ENCODE results near the gene ANKMY1. TPM values are rescaled to one million over a fixed set of nuclear protein-coding genes. Genes with fewer than 3 reads are reported as not detected.
A peak's percentile ranks its signal among the peaks of the same experiment; 100 is the strongest.

The ANKMY1 gene
- total and polyA plus RNA-seq, 2 of the 13 experiments (the other 11 are each of a cell fraction or from before 2014, with no cell fraction given), result 11.7 to 18.8 TPM

- TF ChIP-seq SNAPC4 (CRISPR knock-in tag; IDR thresholded peaks at IDR 0.05), result no peak
- no peak for TF ChIP-seq NFYB (CRISPR knock-in tag; IDR thresholded peaks at IDR 0.05)
- TF ChIP-seq, protein P1, sequence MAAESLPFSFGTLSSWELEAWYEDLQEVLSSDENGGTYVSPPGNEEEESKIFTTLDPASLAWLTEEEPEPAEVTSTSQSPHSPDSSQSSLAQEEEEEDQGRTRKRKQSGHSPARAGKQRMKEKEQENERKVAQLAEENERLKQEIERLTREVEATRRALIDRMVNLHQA (CRISPR knock-in tag; IDR thresholded peaks at IDR 0.05), result no peak
- TF ChIP-seq ZNF260 (CRISPR knock-in tag; IDR thresholded peaks at IDR 0.05; ENCODE audit: borderline replicate concordance, low read depth), result no peak
- no peak for TF ChIP-seq POLR2G (IDR thresholded peaks at IDR 0.05; ENCODE audit: low read depth, low read length)
- no peak for TF ChIP-seq CHD4 (IDR thresholded peaks at IDR 0.05; ENCODE audit: borderline replicate concordance, low read length)
- no peak for TF ChIP-seq TARDBP (CRISPR knock-in tag; IDR thresholded peaks at IDR 0.05)
- TF ChIP-seq, protein P2, sequence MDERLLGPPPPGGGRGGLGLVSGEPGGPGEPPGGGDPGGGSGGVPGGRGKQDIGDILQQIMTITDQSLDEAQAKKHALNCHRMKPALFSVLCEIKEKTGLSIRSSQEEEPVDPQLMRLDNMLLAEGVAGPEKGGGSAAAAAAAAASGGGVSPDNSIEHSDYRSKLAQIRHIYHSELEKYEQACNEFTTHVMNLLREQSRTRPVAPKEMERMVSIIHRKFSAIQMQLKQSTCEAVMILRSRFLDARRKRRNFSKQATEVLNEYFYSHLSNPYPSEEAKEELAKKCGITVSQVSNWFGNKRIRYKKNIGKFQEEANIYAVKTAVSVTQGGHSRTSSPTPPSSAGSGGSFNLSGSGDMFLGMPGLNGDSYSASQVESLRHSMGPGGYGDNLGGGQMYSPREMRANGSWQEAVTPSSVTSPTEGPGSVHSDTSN (CRISPR knock-in tag; IDR thresholded peaks at IDR 0.05), result no peak
- no peak for TF ChIP-seq FOXC1 (CRISPR knock-in tag; IDR thresholded peaks at IDR 0.05; ENCODE audit: borderline replicate concordance)
- no peak for TF ChIP-seq ZNF775 (CRISPR knock-in tag; IDR thresholded peaks at IDR 0.05; ENCODE audit: borderline replicate concordance)
- TF ChIP-seq BRCA1 (CRISPR knock-in tag; IDR thresholded peaks at IDR 0.05), result no peak
- TF ChIP-seq ZNF562 (CRISPR knock-in tag; IDR thresholded peaks at IDR 0.05; ENCODE audit: borderline replicate concordance), result no peak
- TF ChIP-seq ZFY (CRISPR knock-in tag; IDR thresholded peaks at IDR 0.05), result 0 out of 2 replicates have a peak, but pooled peaks have one; percentile 10
- no peak for TF ChIP-seq RFXAP (CRISPR knock-in tag; IDR thresholded peaks at IDR 0.05; ENCODE audit: borderline replicate concordance)
- TF ChIP-seq, protein P3, sequence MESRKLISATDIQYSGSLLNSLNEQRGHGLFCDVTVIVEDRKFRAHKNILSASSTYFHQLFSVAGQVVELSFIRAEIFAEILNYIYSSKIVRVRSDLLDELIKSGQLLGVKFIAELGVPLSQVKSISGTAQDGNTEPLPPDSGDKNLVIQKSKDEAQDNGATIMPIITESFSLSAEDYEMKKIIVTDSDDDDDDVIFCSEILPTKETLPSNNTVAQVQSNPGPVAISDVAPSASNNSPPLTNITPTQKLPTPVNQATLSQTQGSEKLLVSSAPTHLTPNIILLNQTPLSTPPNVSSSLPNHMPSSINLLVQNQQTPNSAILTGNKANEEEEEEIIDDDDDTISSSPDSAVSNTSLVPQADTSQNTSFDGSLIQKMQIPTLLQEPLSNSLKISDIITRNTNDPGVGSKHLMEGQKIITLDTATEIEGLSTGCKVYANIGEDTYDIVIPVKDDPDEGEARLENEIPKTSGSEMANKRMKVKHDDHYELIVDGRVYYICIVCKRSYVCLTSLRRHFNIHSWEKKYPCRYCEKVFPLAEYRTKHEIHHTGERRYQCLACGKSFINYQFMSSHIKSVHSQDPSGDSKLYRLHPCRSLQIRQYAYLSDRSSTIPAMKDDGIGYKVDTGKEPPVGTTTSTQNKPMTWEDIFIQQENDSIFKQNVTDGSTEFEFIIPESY (CRISPR knock-in tag; IDR thresholded peaks at IDR 0.05), result peak; percentile 88
- TF ChIP-seq GABPB1 (CRISPR knock-in tag; IDR thresholded peaks at IDR 0.05), result peak; percentile 15; the same call in 1 of the 2 replicates
- TF ChIP-seq, protein P4, sequence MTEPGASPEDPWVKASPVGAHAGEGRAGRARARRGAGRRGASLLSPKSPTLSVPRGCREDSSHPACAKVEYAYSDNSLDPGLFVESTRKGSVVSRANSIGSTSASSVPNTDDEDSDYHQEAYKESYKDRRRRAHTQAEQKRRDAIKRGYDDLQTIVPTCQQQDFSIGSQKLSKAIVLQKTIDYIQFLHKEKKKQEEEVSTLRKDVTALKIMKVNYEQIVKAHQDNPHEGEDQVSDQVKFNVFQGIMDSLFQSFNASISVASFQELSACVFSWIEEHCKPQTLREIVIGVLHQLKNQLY (CRISPR knock-in tag; IDR thresholded peaks at IDR 0.05), result no peak
- TF ChIP-seq SOX5 (CRISPR knock-in tag; IDR thresholded peaks at IDR 0.05; ENCODE audit: borderline replicate concordance), result no peak
- TF ChIP-seq, protein P5, sequence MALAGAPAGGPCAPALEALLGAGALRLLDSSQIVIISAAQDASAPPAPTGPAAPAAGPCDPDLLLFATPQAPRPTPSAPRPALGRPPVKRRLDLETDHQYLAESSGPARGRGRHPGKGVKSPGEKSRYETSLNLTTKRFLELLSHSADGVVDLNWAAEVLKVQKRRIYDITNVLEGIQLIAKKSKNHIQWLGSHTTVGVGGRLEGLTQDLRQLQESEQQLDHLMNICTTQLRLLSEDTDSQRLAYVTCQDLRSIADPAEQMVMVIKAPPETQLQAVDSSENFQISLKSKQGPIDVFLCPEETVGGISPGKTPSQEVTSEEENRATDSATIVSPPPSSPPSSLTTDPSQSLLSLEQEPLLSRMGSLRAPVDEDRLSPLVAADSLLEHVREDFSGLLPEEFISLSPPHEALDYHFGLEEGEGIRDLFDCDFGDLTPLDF (CRISPR knock-in tag; IDR thresholded peaks at IDR 0.05), result no peak
- TF ChIP-seq ZNF441 (CRISPR knock-in tag; IDR thresholded peaks at IDR 0.05; ENCODE audit: borderline replicate concordance), result no peak
- no peak for TF ChIP-seq SIX4 (CRISPR knock-in tag; IDR thresholded peaks at IDR 0.05)
- TF ChIP-seq ZNF44 (CRISPR knock-in tag; IDR thresholded peaks at IDR 0.05), result no peak
These were observed 38.3 kb upstream of the ANKMY1 start (continued) for GRCh38 chr2:240596080-240596460.

Data from HepG2 (cell line).